NCI-H748 (cell line): ENCODE data around the gene FBXO10.
"Not testable (repeated sequence)": the region's sequence is repeated elsewhere in the genome, so short reads cannot be mapped to it uniquely, and the experiment has no call there.

Experiments
- DNase-seq: peaks from one replicate; lab custom pipeline; 2025; ENCODE audit not compliant: unreplicated experiment; lab: John Stamatoyannopoulos, UW

FBXO10 gene, protein sequence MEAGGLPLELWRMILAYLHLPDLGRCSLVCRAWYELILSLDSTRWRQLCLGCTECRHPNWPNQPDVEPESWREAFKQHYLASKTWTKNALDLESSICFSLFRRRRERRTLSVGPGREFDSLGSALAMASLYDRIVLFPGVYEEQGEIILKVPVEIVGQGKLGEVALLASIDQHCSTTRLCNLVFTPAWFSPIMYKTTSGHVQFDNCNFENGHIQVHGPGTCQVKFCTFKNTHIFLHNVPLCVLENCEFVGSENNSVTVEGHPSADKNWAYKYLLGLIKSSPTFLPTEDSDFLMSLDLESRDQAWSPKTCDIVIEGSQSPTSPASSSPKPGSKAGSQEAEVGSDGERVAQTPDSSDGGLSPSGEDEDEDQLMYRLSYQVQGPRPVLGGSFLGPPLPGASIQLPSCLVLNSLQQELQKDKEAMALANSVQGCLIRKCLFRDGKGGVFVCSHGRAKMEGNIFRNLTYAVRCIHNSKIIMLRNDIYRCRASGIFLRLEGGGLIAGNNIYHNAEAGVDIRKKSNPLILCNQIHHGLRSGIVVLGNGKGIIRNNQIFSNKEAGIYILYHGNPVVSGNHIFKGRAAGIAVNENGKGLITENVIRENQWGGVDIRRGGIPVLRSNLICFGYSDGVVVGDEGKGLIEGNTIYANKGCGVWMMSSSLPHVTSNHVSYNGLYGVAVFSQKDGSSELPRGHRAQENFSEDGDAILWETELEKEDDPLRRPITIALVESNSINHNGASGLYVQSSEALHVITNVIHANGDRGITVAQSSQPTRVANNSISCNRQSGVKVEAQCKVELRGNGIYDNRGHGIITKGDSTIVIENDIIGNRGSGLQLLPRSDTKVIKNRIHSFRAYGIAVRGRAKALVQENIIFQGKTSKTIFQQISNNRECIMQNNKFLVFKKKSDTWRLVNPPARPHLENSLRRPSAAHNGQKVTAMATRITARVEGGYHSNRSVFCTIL

DNA sequence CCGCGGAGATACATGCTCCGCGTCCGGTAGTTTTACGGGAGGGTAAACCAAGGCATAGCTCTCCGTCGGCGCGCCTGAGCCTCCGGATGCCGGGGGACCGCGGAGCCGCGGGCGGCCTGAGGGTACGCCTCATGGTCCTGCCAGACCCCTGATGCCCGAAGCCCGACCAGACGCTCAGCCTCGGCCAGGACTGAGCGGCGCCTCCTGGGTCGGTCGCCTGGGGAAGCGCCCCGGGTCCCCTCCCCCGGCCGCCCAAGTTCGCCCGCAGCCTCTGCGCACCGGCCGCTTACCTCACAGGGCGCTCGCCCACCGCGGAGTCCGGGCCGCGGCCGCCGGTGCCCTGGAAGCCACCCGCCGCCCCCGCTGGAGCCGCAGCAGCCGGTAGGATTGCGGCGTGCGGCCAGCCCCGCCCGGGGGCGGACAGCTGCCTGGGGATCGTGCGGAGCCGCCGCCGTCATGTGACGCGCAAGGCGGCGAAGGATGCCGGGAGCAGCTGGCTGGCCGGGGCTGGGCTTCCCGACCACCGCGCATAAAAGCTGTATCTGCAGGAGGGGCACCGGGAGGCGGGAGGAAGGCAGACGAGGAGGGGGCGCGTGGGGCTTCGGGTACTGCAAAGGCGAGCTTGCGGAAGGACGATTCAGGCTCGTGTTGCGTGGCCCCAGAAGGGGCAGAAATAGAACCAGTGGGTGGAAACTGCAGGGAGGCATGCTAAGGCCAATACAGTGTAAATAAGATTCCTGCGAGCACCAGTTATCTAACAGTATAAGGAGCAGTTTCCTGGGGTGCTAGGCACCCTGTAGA is at the start of gene FBXO10:
Gene FBXO10 (minus strand): TSS at position 460 of the 801 bp plus-strand sequence. CDS start 34,612 bp downstream, outside the sequence.
- DNase-seq = peak; percentile 91

DNA sequence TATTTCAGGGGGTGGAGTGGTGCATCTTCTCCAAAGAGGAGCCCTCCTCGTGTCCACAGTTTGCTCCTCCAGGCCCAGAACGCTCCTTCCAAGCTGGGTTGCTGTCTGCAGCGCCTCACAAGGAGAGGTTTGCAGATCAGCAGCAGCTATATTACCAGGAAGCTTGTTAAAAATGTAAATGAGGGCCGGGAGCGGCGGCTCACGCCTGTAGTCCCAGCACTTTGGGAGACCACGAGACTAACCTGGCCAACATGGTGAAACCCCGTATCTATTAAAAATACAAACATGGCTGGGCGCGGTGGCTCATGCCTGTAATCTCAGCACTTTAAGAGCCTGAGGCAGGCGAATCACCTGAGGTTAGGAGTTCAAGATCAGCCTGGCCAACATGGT is 49.6 kb upstream of the FBXO10 start:
- DNase-seq = no peak

DNA sequence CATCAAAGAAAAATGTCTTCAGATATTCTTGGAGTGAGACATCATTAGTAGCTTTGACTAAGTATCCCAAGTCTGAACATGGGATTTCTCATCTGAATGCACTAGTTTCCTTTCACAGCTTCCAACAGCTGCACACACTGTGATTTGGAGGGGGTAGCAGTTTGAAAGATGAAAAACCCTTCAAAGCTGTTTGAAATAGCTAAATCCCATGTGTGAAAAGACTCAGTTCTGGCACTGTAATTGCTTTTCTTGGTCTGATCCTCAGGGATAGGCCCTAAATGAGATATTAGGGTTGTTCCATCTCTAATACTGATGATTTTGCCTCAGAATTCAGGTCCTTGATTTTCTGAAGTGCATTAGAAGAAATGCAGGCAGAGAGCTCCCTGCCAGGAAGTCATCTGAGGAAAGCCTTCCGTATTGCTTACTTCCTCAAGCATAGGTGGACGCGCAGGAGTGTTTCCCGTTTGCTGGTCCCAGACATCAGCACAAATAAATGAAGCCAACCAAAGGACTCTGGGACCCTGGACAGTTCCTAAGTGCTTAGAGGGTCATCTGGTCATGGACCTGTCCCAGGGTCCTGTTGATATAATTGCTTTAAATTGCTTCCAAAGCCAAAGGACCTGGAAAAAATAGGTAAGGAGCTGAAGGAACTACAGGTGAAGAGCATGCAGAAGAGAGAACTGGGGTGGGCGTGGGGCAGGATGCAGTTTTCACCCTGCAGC is 49.0 kb upstream of the FBXO10 start:
- no peak for DNase-seq

DNA sequence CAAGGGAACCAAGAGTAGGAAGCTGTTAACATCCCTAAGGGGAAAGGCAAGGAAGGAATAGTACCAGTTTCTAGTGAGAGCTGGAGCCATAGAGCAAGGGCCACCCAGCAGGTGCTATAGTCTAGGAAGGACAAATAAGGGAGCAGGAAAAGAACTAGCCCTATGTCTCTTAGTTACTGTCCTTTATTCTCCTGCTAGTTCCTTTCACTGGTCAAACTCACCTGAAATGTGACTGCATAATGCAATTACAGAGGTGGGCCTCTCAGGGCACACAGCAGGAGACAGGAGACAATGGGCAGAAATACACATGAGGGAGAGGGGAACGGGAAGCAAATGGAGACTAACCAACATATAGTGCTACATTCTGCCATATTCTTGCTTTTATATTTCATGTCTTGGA is 47.9 kb upstream of the FBXO10 start:
- DNase-seq = no peak

DNA sequence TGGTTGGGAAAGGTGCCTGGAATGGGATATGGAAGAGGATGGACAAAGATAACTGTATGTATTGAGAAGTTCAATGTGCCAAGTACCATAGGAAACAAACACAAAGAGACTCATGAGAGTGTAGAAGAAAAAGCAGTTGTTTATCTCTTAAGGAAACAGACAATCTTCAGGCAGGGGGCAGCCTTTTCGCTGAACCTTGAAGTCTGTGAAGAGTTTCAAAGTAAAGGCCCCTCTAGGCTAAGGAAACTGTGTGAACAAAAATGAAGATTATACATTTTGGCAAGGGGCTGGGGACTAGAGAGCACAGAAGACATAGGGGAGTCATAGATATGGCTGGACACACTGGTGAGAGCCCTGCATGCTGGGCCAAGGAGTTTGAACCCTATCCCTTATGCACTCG is 47.1 kb upstream of the FBXO10 start:
- no peak for DNase-seq

DNA sequence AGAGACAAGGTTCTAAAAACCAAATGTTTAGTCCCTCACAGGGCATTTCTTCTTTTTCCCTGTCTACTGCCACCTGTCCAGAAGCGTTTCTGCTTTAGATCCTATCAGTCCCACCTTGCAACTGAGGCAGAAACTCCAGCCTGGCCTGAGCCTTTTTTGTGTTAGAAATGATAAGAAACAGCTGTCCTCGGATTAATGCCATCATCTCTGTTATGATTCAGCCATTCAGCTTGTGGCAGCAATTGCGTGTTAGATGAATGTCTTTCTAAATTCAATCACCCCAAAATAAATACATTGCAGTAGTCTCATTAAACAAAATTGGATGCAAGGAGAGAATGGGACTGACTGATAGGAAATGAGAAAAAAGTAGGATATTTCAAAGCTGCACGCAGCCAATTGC is 46.3 kb upstream of the FBXO10 start:
- DNase-seq = no peak

DNA sequence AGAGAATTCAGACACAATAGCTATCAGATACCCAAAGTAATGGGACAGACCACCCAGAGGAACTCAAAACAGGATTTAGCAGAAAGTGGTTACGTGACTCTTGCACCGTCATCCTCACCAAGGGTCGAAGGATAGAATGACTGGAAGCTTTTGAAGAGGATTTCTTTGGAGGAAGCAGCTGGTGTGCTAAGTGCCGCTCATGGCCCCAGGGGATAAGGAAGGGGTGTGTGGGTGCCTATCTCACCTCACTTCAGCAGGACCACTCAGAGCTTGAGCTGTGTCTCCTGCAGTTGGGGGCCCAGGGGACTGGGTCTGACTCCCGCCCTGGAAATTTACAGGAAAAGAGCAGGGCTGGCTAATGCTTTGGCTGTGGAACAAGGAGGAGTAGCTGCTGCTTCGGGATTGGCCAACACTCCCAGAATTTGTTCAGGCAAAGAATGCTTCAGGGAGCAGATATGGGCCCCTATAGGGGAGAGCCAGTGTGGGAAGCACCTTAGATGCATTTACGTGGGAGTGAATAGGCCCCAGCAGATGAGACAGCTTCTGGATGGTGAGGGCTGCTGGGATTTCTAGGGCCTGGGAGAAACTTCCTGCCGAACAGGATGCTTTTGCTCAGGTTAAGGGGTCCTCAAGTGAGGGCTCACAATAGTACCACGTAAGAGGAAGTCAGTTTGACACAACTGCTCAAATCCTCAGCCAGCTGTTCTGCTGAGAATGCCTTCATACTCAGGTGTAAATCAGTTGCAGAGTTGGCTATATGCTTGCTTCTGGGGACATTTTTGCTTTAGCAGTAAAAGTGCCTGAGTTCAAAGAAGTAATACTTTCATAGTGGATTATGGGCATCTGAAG is 45.3 kb upstream of the FBXO10 start:
- no peak for DNase-seq

DNA sequence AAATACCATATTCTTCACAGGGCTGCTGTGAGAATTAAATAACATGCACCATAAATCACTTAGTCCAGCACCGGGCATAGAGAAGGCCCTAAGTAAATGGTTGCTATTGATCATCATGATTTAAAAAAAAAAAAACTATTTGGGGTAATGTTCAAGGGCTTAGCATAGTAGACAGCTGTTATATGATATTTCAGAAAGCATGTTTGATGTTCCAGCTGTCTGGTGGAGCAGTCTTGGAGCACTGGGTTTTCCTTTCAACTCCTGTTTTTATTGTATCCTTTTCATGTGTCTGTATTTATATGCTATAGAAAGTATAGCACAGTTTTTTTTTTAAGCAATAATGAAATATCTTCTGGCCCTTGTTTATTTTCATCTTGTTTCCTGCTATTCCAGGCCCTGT is 44.2 kb upstream of the FBXO10 start:
- no peak for DNase-seq

DNA sequence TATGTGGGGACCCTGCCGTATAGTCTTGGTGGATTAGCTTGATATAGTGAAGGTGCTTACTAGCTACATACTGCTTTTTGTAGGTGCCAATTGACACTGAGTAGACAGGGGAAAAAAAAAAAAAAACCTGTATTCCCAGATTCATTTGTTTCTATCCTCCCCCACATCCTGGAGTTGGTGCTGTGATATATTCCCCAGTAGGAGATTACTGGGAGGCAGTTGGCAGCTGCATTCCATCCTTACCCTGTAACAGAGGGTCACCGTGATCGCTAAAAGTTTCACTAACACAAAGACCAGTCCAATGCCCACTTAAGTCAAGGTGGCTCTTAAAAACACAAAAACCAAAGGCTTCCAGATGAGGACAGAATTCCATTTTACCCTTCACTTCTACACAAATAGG is 43.6 kb upstream of the FBXO10 start:
- no peak for DNase-seq

DNA sequence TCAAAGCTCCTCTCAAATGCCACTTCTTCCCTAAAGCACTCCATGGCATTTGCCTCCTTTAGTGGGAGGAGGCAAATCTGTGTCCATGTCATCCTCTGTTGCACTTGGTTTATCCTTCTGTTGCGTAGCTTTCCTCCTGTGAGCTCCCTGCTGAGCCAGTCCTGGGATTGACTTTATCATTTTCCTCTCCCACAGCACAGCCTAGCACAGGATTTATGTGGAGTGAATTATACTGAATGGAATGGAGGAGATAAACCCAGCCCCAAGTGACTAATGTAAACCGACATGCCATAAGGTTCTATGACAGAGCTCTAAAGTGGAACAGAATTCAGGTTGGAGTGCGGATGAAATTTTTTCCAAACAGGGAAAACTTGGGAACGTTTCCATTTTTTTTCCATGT is 42.6 kb upstream of the FBXO10 start:
- no peak for DNase-seq

DNA sequence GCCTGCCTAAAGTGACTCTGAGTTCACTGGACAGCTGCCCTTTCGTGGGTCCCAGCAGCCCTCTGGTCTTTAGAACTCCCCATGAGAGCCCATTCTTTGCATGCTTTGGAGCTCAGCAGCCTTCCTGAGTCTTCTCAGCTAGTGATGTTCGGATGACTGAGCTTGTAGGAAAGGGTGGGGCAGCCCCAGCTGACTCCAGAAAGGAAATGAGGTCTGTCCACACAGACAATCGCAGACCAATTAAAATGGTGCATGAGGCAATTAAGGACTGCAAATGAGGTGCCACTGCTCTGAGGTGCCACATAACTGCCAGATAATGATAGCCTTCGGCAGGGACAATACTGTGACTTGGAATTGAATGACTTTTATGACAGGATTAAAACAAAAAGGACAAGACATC is 41.7 kb upstream of the FBXO10 start:
- DNase-seq = peak; percentile 90

DNA sequence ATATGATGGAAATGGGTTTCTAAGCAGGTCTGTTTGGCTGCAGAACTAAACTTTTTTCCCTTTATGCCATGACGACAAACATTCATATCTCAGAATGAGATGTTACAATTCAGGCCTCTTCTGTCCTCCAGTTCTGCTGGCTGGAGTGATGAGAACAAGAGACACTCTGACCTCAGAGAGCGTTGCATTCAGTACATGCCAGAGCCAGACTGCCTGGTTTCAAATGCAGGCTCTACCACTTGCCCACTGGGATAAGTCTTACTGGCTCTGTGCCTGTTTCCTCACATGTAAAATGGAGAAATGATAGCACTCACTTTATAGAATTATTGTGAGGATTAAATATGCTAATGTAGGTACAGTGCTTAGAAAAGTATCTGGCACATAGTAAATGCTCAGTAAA is 41.0 kb upstream of the FBXO10 start:
- no peak for DNase-seq

DNA sequence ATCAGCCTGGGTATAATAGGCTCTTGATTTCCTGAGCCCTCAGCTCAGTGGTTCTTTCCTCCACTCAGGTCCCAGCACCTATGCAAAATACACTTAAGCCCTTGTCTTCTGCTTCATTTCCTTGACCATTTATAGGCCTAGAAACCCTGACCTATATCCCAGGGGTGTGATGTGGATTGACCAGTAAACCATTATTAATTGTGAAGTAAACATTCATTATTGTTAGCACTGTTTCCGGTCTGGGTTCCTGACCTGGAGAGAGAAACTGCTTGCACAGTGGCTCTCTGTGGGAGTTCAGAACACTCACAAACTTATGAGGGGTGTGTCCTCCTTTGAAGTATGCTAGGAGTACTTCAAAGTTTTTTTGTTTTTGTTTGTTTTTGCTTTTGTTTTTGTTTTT is 35.8 kb upstream of the FBXO10 start:
- DNase-seq = peak; percentile 32

DNA sequence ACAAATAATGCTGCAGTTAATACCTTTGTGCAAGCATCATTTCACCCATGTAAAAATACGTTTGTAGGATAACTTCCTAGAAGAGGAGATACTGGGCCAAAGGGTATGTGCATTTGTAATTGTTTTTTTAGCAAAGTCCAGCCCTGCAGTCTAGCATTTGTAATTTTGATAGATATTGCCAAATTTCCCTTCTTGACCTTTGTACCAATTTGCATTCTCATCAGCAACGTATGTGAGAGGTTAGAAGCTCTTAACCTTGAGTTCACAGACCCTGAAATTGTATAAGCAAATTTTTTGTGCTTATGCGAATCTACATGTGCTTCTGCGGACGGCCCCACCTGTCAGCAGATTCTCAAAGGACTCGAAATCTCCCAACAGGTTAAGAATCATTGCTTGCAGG is 34.8 kb upstream of the FBXO10 start:
- no peak for DNase-seq

DNA sequence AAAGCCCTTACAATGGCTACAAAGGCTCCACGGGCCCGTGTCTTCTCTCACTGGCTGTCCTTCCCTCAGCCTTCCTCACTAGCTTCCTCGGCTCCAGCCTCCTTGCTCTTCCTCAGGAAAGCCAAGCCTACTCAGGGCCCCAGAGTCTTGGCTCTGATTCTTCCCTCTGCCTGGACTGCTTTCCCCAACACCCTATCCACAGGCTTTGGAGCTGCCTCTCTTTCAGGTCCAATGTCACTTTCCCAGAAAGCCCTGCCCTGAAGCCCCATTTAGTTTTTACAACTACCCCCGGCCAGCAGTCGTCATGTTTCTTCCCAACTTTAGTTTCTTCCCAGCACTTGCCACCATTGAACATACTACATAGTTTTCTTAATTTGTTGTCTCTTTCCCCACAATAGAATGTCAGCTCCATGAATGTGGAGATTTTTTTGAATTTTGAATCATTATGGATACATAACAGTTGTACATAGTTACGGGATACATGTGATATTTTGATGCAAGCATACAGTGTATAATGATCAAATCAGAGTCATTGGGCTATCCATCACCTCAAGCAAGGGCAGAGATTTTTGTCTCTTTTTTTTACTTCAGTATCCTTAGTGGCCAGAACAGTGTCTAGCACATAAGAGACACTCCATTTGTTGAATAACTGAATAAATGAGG is 33.7 kb upstream of the FBXO10 start:
- DNase-seq = no peak

DNA sequence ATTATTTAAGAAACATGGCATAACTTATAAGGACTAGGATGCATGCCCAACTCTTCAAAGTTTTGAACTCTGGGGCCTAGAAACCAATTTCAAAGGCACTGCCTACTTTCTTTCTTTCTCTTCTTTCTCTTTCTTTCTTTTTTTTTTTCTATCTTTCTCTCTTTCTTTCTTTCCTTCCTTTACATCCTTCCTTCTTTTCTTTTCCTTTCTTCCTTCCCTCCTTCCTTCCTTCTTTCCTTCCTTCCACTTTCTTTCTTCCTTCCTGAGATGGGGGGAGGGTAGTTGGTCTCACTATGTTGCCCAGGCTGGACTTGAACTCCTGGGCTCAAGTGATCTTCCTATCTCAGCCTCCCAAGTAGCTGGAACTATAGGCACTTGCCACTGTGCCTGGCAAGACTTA is 32.1 kb upstream of the FBXO10 start:
- no peak for DNase-seq

DNA sequence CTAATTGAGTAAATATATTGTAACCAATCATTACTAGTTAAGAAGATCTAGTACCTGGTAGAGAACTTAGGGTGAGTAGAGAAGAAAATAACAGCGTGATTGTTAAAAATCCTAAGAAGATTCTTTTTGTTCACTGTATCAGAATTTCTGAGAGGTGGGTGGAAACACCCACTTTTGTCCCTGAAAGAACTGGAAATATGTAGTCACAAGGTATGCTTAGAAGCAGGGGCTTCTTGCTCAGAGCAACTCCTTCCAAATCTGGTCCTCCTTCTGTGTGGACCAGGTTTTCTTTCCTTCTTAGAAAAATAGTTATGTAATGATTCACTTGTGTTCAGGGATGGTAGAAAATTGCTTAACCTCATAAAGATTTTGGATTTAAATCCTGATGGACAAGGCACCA is 28.1 kb upstream of the FBXO10 start:
- no peak for DNase-seq

DNA sequence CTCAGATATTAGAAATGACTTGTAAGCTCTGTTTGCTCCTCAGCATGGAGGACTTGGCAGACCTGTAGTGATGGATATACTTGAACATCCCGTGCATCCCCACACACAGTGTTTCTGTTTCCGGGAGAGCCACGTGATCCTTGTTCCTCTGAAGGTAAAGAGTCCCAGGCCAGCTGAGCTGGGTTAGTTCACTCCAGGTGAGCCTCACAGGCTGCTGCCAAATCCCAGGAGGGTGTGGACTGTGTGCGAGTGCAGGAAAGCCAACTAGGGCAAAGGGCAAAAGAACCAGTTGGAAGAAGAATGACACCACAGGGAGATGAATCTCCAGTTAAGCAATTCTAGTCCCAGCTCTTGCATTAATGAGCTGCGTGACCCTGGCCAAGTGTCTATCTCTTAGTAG is 26.6 kb upstream of the FBXO10 start:
- DNase-seq = no peak

DNA sequence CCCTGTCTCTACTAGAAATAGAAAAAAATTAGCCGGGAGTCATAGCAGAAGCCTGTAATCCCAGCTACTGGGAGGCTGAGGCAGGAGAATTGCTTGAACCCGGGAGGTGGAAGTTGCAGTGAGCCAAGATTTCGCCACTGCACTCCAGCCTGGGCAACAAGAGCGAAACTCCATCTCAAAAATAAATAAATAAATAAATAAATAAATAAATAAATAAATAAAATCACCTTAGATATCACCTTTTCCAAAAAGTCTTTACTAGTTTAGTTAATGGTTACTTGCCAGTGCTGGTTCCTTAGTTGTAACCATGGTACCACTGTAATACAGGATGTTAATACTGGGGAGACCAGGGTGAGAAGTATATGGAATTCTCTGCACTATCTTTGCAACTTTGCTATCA is 25.9 kb upstream of the FBXO10 start:
- DNase-seq = not testable (repeated sequence)
